Measurements from ENCODE around the gene MGAT3. TPM values are rescaled to one million over a fixed set of nuclear protein-coding genes. Genes with fewer than 3 reads are reported as not detected.

MGAT3 gene
- total and polyA plus RNA-seq, 2 donors (not counting 1 experiment from before 2014, with no cell fraction given), result 11.1 to 27.8 TPM

GRCh38 chr22:39535357-39535725, 78.5 kb downstream of the MGAT3 start:
- Histone ChIP-seq H3K79me2 (ENCODE audit: control insufficient read depth, insufficient read depth, low read length) (peaks cover 22% of the 10 kb centered on the region), H3K27ac (ENCODE audit: low read length in 2 of 2) (no peak overlapping the region), H3K9ac (ENCODE audit: low read length) (no peak overlapping the region), H3K4me3 (ENCODE audit: control extremely low read depth in 1 of 5, extremely low read depth in 1 of 5, insufficient read depth in 1 of 5, low read depth in 2 of 5, low read length in 4 of 5) (no peak overlapping the region), H3K27me3 (replicated peaks in 1 of 4; ENCODE audit: control extremely low read depth in 1 of 4, control insufficient read depth in 3 of 4, insufficient read depth in 4 of 4, low read length in 3 of 4) (peaks cover 0 to 5% (median 0%) of the 10 kb centered on the region in 4 experiments), H3K4me2 (replicated peaks; ENCODE audit: low read depth, low read length, poor library complexity, severe bottlenecking) (no peak overlapping the region), H2AFZ (ENCODE audit: insufficient read depth, low read depth, low read length, poor library complexity, severe bottlenecking) (no peak overlapping the region), H3K36me3 (replicated peaks in 1 of 2; ENCODE audit: control extremely low read depth in 1 of 2, control insufficient read depth in 1 of 2, extremely low read depth in 1 of 2, insufficient read depth in 2 of 2, low read length in 1 of 2) (peaks cover 0 to 10% of the 10 kb centered on the region in 2 experiments), H4K20me1 (ENCODE audit: control insufficient read depth, insufficient read depth, low read length, poor library complexity, severe bottlenecking) (peaks cover 14% of the 10 kb centered on the region), H3K9me3 (ENCODE audit: control extremely low read depth in 1 of 3, control insufficient read depth in 2 of 3, insufficient read depth in 1 of 3, low read length in 2 of 3) (no peaks in the 10 kb centered on the region), H3K4me1 (ENCODE audit: control insufficient read depth in 2 of 2, insufficient read depth in 2 of 2, low read length in 2 of 2) (peaks cover 18 to 29% of the 10 kb centered on the region in 2 donors)
- Mint-ChIP-seq H3K4me3 (no peak overlapping the region), H3K27ac (no peak overlapping the region), H3K4me1 (peaks cover 25% of the 10 kb centered on the region), H3K9me3 (ENCODE audit: insufficient read depth) (no peaks in the 10 kb centered on the region), H3K27me3 (peaks cover 2% of the 10 kb centered on the region)
- ATAC-seq (ENCODE audit: low read depth) (no peak), DNase-seq (no peak)
- ChIA-PET CTCF (interaction anchor here (0.5 to 13.4 kb wide), 32 partner anchors 8 to 815 kb away, joined by 3 to 328 read pairs (median 4); partner anchors contain the start of genes ADSL, MIEF1 and RPL3), POLR2A (interaction anchor here (1.5 to 2.3 kb wide), 2 partner anchors 489 to 502 kb away, joined by 3 to 10 read pairs; no protein-coding TSS in a partner anchor)
- 63% methylated on average over 13 of the region's 13 CpGs for WGBS (ENCODE audit: insufficient coverage)
- intact Hi-C loops (cut with micrococcal nuclease), result loop anchor here (2.0 kb wide), 2 partner anchors 405 to 1101 kb away; partner anchors contain the start of gene MRTFA
- TF ChIP-seq CTCF (IDR thresholded peaks at IDR 0.05), result no peak
- TF ChIP-seq EZH2 (IDR thresholded peaks at IDR 0.05; ENCODE audit: borderline replicate concordance, insufficient read depth, low read depth, low read length, poor library complexity, severe bottlenecking), result no peak

- Mint-ChIP-seq H3K4me1 (peaks cover 20% of the 10 kb centered on the region), H3K4me3 (no peak overlapping the region), H3K27ac (no peak overlapping the region), H3K9me3 (ENCODE audit: insufficient read depth) (no peaks in the 10 kb centered on the region), H3K27me3 (peaks cover 5% of the 10 kb centered on the region)
- DNase-seq (no peak), ATAC-seq (ENCODE audit: low read depth) (no peak)
- Histone ChIP-seq H3K4me1 (ENCODE audit: control insufficient read depth in 2 of 2, insufficient read depth in 2 of 2, low read length in 2 of 2) (peaks cover 12 to 23% of the 10 kb centered on the region in 2 donors), H3K27me3 (replicated peaks in 1 of 4; ENCODE audit: control extremely low read depth in 1 of 4, control insufficient read depth in 3 of 4, insufficient read depth in 4 of 4, low read length in 3 of 4) (peaks cover 0 to 8% (median 0%) of the 10 kb centered on the region in 4 experiments), H3K4me3 (ENCODE audit: control extremely low read depth in 1 of 5, extremely low read depth in 1 of 5, insufficient read depth in 1 of 5, low read depth in 2 of 5, low read length in 4 of 5) (no peak overlapping the region), H3K4me2 (replicated peaks; ENCODE audit: low read depth, low read length, poor library complexity, severe bottlenecking) (no peak overlapping the region), H3K9ac (ENCODE audit: low read length) (no peak overlapping the region), H3K79me2 (ENCODE audit: control insufficient read depth, insufficient read depth, low read length) (peaks cover 16% of the 10 kb centered on the region), H3K9me3 (ENCODE audit: control extremely low read depth in 1 of 3, control insufficient read depth in 2 of 3, insufficient read depth in 1 of 3, low read length in 2 of 3) (no peaks in the 10 kb centered on the region), H4K20me1 (ENCODE audit: control insufficient read depth, insufficient read depth, low read length, poor library complexity, severe bottlenecking) (peaks cover 9% of the 10 kb centered on the region), H3K36me3 (replicated peaks in 1 of 2; ENCODE audit: control extremely low read depth in 1 of 2, control insufficient read depth in 1 of 2, extremely low read depth in 1 of 2, insufficient read depth in 2 of 2, low read length in 1 of 2) (peaks cover 0 to 6% of the 10 kb centered on the region in 2 experiments), H2AFZ (ENCODE audit: insufficient read depth, low read depth, low read length, poor library complexity, severe bottlenecking) (no peak overlapping the region), H3K27ac (ENCODE audit: low read length in 2 of 2) (no peak overlapping the region)
- no peak for TF ChIP-seq EZH2 (IDR thresholded peaks at IDR 0.05; ENCODE audit: borderline replicate concordance, insufficient read depth, low read depth, low read length, poor library complexity, severe bottlenecking)
- no peak for TF ChIP-seq CTCF (IDR thresholded peaks at IDR 0.05)
- 98% methylated on average over 9 of the region's 15 CpGs for WGBS (ENCODE audit: insufficient coverage)
- POLR2A ChIA-PET, result interaction anchor here (1.5 kb wide), 1 partner anchor 501 kb away, joined by 3 read pairs; no protein-coding TSS in a partner anchor
- intact Hi-C loops (cut with micrococcal nuclease), result loop anchor here (2.0 kb wide), 2 partner anchors 405 to 1101 kb away; partner anchors contain the start of gene MRTFA
- CTCF ChIA-PET, result interaction anchor here (1.0 to 13.4 kb wide), 15 partner anchors 10 to 815 kb away, joined by 3 to 328 read pairs (median 7); partner anchors contain the start of genes ADSL and RPL3
Measured at GRCh38 chr22:39535831-39536449, 79.1 kb downstream of the MGAT3 start.
